Hematopoietic multipotent progenitor cell treated with erythropoietin and hydrocortisone succinate and interleukin-3 and kit ligand, for 17 days (in vitro differentiated cells): ENCODE results near the gene MRGPRD.

Source experiments
- DNase-seq: peaks from one replicate; pipeline ENCODE4 v3.0.0-alpha.2; 2015; ENCODE audit warnings: low spot score

Gene MRGPRD

DNA sequence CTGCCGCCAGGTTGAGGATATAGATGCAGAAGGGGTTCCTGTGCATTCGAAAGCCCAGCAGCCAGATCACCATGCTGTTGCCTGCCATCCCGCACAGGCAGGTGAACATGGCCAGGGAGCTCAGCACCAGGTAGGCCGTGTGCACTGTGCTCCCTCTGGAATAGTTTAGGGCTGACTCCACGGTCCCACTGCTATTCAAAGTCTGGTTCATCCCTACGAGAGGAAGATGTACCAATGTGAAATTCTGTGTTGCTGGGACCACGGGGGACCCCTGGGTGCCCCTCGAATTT, at the start of gene MRGPRD:
TSS of gene MRGPRD (minus strand) at position 211 of the 290 bp plus-strand sequence. CDS start at position 211, 0 bp downstream.
- DNase-seq = no peak

DNA sequence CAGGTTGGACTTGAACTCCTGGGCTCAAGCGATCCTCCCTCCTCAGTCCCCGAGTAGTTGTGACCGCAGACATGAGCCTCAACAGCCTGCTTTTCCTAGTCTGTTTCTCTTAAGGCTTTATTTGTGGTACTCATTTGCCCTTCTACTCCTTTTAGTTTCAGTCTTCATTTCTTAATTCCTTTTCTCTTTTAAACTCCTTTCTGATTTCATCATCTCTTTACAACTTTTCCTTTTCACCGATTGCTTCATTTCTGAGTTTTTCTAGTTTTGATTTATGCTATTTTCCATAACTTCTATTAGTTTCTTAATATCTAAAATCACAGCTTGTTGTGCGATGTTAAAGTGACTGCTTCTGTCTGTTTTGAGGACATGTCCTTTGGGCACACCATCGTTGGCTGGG, 49.5 kb upstream of the MRGPRD start:
- no peak for DNase-seq

DNA sequence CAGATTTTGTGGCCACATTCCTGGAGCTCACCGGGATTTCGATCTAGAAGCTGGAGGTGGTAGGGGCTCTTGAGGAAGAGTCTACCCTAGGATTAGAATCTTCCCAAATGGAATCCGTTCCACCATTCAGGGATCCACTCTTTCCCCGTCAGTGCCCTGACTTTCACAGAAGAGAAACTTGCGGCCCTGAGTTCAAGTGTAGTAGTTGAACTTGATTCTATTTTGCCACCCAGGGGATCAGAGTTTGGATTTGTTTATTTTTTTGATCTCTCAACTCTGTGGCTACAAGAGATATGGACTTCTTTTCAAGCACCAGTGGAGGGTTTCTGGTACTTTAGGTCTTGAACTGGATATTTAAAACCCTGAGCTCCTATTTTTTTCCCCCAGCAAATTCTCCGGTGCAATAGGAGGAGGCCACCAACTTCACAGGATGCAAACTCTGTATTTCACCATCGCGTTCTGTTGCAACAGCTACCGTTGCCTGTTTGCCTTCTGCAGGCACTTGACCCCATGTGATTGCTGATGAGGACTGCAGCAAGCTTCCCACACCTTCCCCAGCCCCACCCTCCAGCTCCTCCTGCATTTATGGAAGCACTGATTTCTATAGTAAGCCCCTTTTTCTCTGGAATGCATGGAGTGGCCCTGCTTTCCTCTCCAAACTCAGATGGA, 47.1 kb upstream of the MRGPRD start:
- no peak for DNase-seq

DNA sequence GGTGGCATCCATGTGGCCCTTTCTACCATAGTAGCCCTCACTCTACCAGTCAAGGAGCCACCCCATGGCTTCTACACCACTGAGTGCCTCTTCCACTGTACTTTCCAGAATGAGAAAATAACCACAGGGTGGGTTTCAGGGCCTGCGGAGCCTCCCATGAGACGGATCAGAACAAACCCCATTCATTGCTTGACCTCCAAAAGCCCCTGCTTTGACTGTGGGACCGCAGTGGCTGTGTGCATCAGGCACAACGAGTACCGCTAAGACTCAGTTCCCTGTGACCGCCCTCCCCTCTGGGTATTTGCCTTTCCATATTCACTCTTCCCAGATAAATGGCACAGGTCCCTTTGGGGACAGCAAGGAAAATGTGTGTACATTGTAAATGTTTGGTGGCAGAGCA, 43.7 kb upstream of the MRGPRD start:
- no peak for DNase-seq

DNA sequence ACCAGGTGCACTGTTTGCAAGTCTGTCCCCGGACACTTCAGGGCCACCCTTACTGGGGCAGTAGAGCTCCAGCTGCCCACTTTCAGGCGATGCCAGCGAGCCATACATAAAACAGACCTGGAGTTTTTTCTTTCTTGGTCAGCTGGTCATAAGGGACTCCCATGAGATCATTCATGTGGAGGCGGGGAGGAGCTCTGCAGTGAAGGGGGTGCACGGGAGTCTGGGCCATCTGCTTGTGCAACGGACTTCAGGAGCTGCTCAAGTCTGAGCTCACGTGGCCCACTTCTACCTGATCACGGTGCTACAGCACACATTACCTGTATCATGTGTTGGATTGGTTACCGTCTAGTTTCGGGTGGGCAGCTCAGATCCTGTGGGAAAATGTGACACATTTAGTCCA, 41.5 kb upstream of the MRGPRD start:
- DNase-seq = no peak

- no peak for DNase-seq
Measured at GRCh38 chr11:69018924-69019323, 38.1 kb upstream of the MRGPRD start.

DNA sequence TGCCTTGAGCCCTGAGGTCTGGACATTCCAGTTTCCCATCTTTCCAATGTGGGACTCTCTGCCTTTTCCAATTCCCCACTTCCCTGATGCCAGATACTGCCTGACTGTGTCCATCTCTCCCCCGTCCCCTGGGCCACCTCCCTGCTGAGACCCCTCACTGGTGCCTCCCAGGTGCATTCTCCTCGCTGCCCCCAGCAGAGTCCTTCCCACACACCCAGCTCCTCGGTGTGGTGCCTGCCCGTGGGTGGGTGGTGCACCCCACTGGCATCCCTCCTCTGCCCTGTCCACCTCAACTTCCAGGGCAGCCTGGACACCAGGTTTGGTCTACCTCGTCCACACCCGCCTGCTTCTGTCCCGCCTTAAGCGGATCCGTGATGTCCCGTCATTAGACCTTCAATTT, 37.2 kb upstream of the MRGPRD start:
- DNase-seq = no peak

GRCh38 chr11:69014898-69015549, 34.2 kb upstream of the MRGPRD start:
- no peak for DNase-seq

GRCh38 chr11:69014084-69014851, 33.5 kb upstream of the MRGPRD start:
- DNase-seq = no peak

DNA sequence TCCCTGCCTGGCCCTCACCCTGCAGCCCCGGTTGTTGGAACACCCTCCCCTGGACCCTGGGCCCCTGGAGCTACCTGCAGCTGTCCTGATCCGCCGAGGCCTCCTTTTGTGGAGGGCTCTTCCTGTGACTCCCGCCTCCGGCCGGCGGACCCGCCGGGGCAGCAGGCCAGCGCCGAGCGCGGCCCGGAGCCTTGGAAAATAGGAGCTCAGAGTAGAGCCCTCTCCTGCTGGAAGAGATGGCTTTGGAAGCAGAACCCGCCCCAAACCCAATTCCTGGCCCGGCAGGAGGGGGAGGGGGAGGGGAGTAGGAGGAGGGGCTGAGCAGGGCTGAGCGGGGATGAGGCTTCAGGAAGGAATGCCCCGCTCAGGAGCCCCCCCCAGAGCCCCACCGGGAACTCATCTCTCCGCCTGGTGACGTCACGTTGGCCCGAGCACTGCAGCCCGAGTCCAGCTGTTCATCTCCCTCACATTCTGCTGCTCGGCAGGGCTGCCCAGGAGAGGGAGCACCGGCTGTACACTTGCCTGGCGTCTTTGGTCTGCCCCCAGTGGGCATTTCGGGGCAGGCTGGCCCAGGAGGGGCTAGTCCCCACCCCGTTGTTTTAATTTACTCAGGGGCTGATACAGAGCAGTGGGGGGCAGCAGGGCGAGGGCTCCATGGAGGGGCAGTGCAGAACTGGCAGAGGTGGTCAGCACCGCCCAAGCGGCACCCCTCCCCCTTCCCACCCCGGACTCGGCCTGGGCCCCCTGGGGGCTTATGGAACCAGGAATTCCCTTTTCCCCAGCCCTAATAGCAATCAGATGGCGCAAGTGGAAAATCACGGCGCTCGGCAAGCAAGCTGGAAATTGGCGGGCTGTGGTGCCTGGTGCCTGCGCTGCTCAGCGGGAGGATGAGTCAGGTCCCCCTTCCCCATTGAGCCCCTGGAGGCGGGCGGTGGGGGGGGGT, 32.5 kb upstream of the MRGPRD start, which contains the start of gene MRGPRF:
TSS of gene MRGPRF (minus strand) at position 238 of the 943 bp plus-strand sequence. CDS start 3,345 bp downstream, outside the sequence.
- DNase-seq = no peak

DNA sequence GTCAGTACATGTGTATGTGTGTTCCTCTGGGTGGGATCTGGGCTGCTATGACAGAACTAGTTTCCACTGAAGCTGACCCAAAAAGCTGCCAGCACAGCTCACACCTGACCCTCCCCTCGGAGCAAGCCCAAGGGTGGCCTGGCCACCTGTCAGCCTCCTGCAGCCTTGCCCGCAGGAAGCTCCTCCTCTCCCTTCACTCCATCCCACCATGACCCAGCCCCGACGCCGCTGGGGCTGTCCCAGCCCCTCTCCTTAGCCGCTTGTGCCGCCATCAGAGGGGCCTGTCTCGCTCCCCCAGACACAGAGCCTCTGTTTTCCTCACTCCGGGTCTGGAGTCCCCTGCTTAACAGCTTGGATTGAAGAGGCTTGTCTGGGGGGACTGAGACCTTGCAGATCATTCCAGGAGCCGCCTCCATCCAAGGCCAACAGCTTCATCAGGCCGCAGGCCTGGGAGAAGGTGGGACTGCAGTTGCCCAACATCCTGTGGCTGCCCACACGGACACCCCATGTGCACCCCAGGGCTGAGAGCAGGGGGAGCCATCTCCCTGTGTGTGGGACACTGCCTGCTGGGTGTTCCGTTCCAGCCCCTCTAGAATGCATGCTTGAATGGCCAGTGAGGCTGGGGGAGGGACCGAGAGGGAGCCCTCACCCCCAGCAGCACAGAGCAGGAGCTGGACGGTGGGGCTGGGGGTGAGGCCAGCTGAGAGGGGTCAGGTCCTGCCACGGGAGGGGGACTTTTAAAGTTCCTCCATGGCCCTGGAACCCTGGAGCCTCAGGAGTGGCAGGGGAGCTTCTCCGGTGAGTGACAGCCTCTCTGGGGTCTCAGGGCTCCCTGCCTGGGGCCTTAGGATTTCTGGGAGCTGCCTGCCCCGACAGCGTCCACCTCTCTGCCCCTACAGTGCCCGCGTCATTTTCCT, 31.6 kb upstream of the MRGPRD start:
- no peak for DNase-seq

- no peak for DNase-seq
Measured at GRCh38 chr11:69011624-69012091, 30.9 kb upstream of the MRGPRD start.

DNA sequence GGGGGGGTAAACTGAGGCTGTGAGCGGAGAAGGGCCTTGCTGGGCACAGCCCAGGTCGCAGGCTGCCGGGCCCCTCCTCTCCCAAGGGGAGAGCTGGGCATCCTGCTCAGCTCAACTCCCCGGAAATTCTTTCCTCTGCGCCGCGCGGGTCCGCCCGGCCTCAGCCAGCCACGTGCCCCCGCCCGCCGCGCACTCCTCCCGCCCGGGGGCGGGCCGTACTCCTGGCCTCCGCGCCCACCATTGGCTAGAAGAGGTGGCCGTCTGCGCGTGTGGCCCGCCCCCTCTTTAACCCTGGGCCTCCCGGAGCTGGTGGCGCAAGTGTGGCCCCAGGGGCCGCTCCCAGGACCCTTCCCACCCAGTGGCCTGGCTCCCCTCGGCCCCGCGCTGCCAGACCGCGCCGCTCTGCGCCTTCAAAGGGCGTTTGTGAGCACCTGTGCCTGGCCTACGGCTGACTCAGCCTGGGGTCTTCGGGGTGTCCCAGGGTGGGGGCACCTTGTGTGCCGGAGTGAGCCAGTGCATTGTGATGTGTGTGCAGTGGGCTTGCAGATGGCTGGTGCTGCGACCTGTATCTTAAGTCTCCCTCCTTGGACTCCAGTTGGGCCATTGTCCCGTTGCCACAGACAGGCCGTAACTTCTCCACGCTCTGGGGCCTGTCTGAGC, 30.3 kb upstream of the MRGPRD start:
- no peak for DNase-seq

- DNase-seq = no peak
Measured at GRCh38 chr11:69010361-69010891, 29.6 kb upstream of the MRGPRD start.

DNA sequence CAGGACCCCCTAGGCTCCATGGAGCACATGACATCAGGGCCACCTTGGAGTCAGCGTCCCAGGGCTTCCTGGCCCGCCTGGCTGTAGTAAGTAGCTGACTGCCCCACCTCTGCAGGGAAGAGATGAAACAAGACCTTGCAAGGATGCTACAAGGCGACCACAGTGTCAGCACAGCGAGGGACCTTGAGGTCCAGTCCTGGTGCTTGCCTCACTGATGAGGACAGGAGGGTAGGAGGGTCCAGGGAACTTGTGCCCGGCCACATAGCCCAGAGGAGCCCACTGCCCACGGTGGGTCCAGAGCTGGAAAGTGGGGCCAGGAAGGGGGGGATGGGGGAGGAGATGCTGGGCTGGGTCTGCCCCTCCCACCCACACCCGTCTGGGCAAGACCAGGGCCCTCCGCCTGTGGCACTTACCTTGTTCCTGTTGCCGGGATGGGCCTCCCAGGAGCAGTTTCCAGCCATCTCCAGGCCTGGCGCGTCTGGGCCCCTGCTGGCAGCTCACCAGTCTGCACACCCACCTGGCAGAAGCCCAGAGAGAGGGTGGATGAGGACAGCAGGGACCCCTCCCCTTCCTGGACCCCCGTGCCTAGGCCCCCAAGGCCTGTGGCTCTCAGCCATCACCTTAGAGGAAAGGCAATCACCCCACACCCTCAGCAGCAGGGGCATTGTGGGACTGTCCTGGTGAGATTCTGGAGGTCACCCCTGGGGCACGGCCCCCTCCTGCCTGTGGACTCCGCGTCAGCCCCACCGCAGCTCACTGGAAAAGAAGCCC, 28.8 kb upstream of the MRGPRD start:
- no peak for DNase-seq

DNA sequence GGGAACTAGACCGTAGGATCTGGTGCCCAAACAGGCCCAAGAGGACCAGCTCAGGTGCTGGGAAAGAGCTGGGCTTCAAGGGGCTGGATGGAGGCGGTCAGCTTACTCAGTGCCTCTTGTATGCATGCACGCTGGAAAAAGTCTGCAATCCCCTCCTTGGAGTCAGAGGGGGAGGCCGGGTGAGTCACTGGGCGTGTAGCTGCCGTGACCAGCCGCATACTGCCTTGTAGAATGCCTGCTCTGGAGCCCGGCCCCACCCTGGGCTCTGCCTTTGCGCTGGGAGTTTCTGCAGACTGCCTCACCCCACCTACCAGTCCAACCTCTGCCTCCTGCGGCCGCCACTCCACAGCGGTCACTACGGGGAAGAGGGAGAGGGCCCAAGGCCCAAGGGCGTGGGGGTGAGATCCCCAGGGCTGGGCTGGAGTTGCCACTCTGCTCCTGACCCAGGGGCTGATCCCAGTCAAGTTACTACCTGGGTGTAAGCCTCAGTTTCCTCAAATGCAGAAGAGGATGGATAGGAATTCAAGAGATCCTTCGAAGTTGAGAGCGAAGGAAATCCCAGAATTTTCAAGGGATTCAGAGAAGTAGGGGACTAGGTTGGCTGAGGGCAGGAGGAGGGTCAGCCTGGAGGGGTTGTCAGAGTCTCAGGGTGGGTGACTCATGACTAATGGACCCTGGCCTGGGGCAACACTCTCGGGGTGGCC, 28.1 kb upstream of the MRGPRD start:
- no peak for DNase-seq

- no peak for DNase-seq
Measured at GRCh38 chr11:69007975-69008381, 27.2 kb upstream of the MRGPRD start.

- no peak for DNase-seq
Measured at GRCh38 chr11:69006816-69007215, 26.0 kb upstream of the MRGPRD start.
